Thymus (tissue), 11 donors: ENCODE data around the gene GRAMD4. TPM values are rescaled to one million over a fixed set of nuclear protein-coding genes. Genes with fewer than 3 reads are reported as not detected.

Source experiments
- DNase-seq, 9 donors: peaks; one replicate each; pipeline ENCODE4 v3.0.0-alpha.2; 2013; ENCODE audit warnings: low spot score in 9 of 9, low read depth in 6 of 9, missing footprints in 1 of 9
- H3K27ac ChIP-seq, 2 donors: one replicate each; pipeline ENCODE4 v1.5.1; 2013; ENCODE audit warnings: control low read depth in 1 of 2, low read depth in 1 of 2, low read length in 1 of 2, mild to moderate bottlenecking in 1 of 2, moderate library complexity in 1 of 2
- H3K27me3 ChIP-seq, 2 donors: one replicate each; pipeline ENCODE4 v1.5.1; 2013; ENCODE audit warnings: low read length in 1 of 2; ENCODE audit not compliant: control insufficient read depth in 2 of 2, insufficient read depth in 1 of 2
- H3K36me3 ChIP-seq, 2 donors: one replicate each; pipeline ENCODE4 v1.5.1; 2013; ENCODE audit warnings: low read length in 1 of 2, mild to moderate bottlenecking in 1 of 2, moderate library complexity in 1 of 2; ENCODE audit not compliant: control insufficient read depth in 2 of 2, insufficient read depth in 2 of 2
- H3K4me1 ChIP-seq, 2 donors: one replicate each; pipeline ENCODE4 v1.5.1; 2013; ENCODE audit warnings: low read length in 2 of 2; ENCODE audit not compliant: control insufficient read depth in 2 of 2, insufficient read depth in 2 of 2
- H3K4me3 ChIP-seq, 2 donors: one replicate each; pipeline ENCODE4 v1.5.1; 2013; ENCODE audit warnings: low read length in 2 of 2, control low read depth in 1 of 2, mild to moderate bottlenecking in 1 of 2
- H3K9me3 ChIP-seq, 2 donors: one replicate each; pipeline ENCODE4 v1.5.1; 2013; ENCODE audit warnings: low read length in 1 of 2, mild to moderate bottlenecking in 1 of 2; ENCODE audit not compliant: control insufficient read depth in 2 of 2, insufficient read depth in 1 of 2
- WGBS: extraction: QIAGEN DNeasy Blood & Tissue Kit; methylation state at CpG from one replicate; pipeline ENCODE4 v1.1.7; 2013; 5-methylcytosine and 5-hydroxymethylcytosine counted together
- polyA plus RNA-seq: library from polyadenylated mRNA; stranded (reverse); fragments of 200-250 nt; gene quantifications from one replicate; pipeline ENCODE4 v1.2.3, GENCODE V29; 2013
- total RNA-seq: library from RNA; stranded (reverse); fragments of 120-200 nt; gene quantifications from one replicate; pipeline ENCODE4 v1.2.4, GENCODE V29; 2013
- donor health status: healthy.

GRAMD4 gene
- total and polyA plus RNA-seq, 2 donors, result 34.4 to 37.3 TPM

- peaks cover 28 to 64% of the 10 kb centered on the region in 2 donors for H3K4me1 ChIP-seq
- H3K27ac ChIP-seq, result no peak overlapping the region
- DNase-seq, result peak in 1 of 9 donors; percentile 56
- peaks cover 0 to 3% of the 10 kb centered on the region in 2 donors for H3K36me3 ChIP-seq
- 59% methylated on average over 14 of the region's 14 CpGs for WGBS
- no peaks in the 10 kb centered on the region for H3K27me3 ChIP-seq
- no peak overlapping the region for H3K4me3 ChIP-seq
- H3K9me3 ChIP-seq, result no peaks in the 10 kb centered on the region
These were observed 38.5 kb upstream of the GRAMD4 start for GRCh38 chr22:46581538-46582244.

- Histone ChIP-seq H3K4me1 (peaks cover 31 to 71% of the 10 kb centered on the region in 2 donors), H3K27ac (no peak overlapping the region), H3K36me3 (peaks cover 0 to 3% of the 10 kb centered on the region in 2 donors), H3K4me3 (no peak overlapping the region), H3K9me3 (no peaks in the 10 kb centered on the region), H3K27me3 (no peaks in the 10 kb centered on the region)
- no peak for DNase-seq
- 75% methylated on average over 14 of the region's 14 CpGs for WGBS
These were observed 37.8 kb upstream of the GRAMD4 start for GRCh38 chr22:46582281-46582933.

- Histone ChIP-seq H3K4me1 (peaks cover 31 to 71% of the 10 kb centered on the region in 2 donors), H3K4me3 (no peak overlapping the region), H3K36me3 (peaks cover 0 to 3% of the 10 kb centered on the region in 2 donors), H3K27me3 (no peaks in the 10 kb centered on the region), H3K27ac (no peak overlapping the region), H3K9me3 (no peaks in the 10 kb centered on the region)
- no peak for DNase-seq
- 96% methylated on average over 11 of the region's 11 CpGs for WGBS
These were observed 36.6 kb upstream of the GRAMD4 start for GRCh38 chr22:46583571-46583970.

- H3K27ac ChIP-seq, result peak overlapping the region in 1 of 2 donors; percentile 39
- H3K36me3 ChIP-seq, result peaks cover 0 to 3% of the 10 kb centered on the region in 2 donors
- no peaks in the 10 kb centered on the region for H3K9me3 ChIP-seq
- no peak overlapping the region for H3K4me3 ChIP-seq
- peaks cover 26 to 71% of the 10 kb centered on the region in 2 donors for H3K4me1 ChIP-seq
- 93% methylated on average over 43 of the region's 43 CpGs for WGBS
- H3K27me3 ChIP-seq, result no peaks in the 10 kb centered on the region
- no peak for DNase-seq
These were observed 35.9 kb upstream of the GRAMD4 start for GRCh38 chr22:46584081-46584921.

- DNase-seq, result no peak
- Histone ChIP-seq H3K9me3 (no peaks in the 10 kb centered on the region), H3K27me3 (no peaks in the 10 kb centered on the region), H3K36me3 (peaks cover 0 to 3% of the 10 kb centered on the region in 2 donors), H3K4me1 (peaks cover 26 to 75% of the 10 kb centered on the region in 2 donors), H3K27ac (no peak overlapping the region), H3K4me3 (no peak overlapping the region)
- WGBS, result 97% methylated on average over 19 of the region's 19 CpGs
These were observed 34.7 kb upstream of the GRAMD4 start for GRCh38 chr22:46585340-46586122.

- H3K36me3 ChIP-seq, result peaks cover 0 to 3% of the 10 kb centered on the region in 2 donors
- H3K4me1 ChIP-seq, result peaks cover 23 to 76% of the 10 kb centered on the region in 2 donors
- H3K4me3 ChIP-seq, result no peak overlapping the region
- H3K9me3 ChIP-seq, result no peaks in the 10 kb centered on the region
- no peaks in the 10 kb centered on the region for H3K27me3 ChIP-seq
- no peak overlapping the region for H3K27ac ChIP-seq
- 94% methylated on average over 12 of the region's 12 CpGs for WGBS
- DNase-seq, result no peak
These were observed 34.1 kb upstream of the GRAMD4 start for GRCh38 chr22:46586123-46586519.

- Histone ChIP-seq H3K27me3 (no peaks in the 10 kb centered on the region), H3K9me3 (no peaks in the 10 kb centered on the region), H3K4me1 (peaks cover 20 to 75% of the 10 kb centered on the region in 2 donors), H3K4me3 (no peak overlapping the region), H3K36me3 (peaks cover 0 to 3% of the 10 kb centered on the region in 2 donors), H3K27ac (no peak overlapping the region)
- 92% methylated on average over 12 of the region's 12 CpGs for WGBS
- DNase-seq, result no peak
These were observed 33.6 kb upstream of the GRAMD4 start for GRCh38 chr22:46586531-46587011.

- WGBS, result 79% methylated on average over 9 of the region's 9 CpGs
- no peak for DNase-seq
- peaks cover 0 to 3% of the 10 kb centered on the region in 2 donors for H3K36me3 ChIP-seq
- H3K4me1 ChIP-seq, result peaks cover 19 to 73% of the 10 kb centered on the region in 2 donors
- H3K27ac ChIP-seq, result no peak overlapping the region
- H3K4me3 ChIP-seq, result no peak overlapping the region
- no peaks in the 10 kb centered on the region for H3K9me3 ChIP-seq
- no peaks in the 10 kb centered on the region for H3K27me3 ChIP-seq
These were observed 33.1 kb upstream of the GRAMD4 start for GRCh38 chr22:46587061-46587460.
